Transverse colon (tissue), 4 donors: ENCODE data around the gene MARCHF9. TPM values are rescaled to one million over a fixed set of nuclear protein-coding genes. Genes with fewer than 3 reads are reported as not detected.

Experiments
- DNase-seq: peaks from one replicate; pipeline ENCODE4 v3.0.0-alpha.2; 2019
- H3K27ac ChIP-seq, 4 donors: fragments of 200-600 bp; sonication (generic); 2 replicates each; pipeline ENCODE4 v1.5.1; 2016 to 2018; ENCODE audit warnings: inconsistent platforms in 4 of 4
- H3K27me3 ChIP-seq: fragments of 200-600 bp; sonication (generic); 2 replicates; pipeline ENCODE4 v1.5.1; 2017; ENCODE audit warnings: inconsistent platforms
- H3K36me3 ChIP-seq, 4 donors: fragments of 200-600 bp; sonication (generic); 2 replicates each; pipeline ENCODE4 v1.5.1; 2017 to 2019; ENCODE audit warnings: inconsistent platforms in 4 of 4
- H3K4me1 ChIP-seq, 4 donors: fragments of 200-600 bp; sonication (generic); 2 replicates each; pipeline ENCODE4 v1.5.1; 2017 to 2020; ENCODE audit warnings: inconsistent platforms in 4 of 4
- H3K4me3 ChIP-seq, 4 donors: fragments of 200-600 bp; sonication (generic); 1 replicate in 1 of 4; 2 replicates in 3 of 4; pipeline versions ENCODE4 v1.5.1 to v1.6.1; 2017 to 2019; ENCODE audit warnings: inconsistent platforms in 4 of 4
- H3K9me3 ChIP-seq, 2 donors: fragments of 200-600 bp; sonication (generic); 2 replicates each; pipeline ENCODE4 v1.5.1; 2017 to 2019; ENCODE audit warnings: inconsistent platforms in 2 of 2
- EP300 ChIP-seq: sonication (generic); formaldehyde crosslinking; IDR thresholded peaks from one replicate; pipeline ENCODE4 v1.6.1; 2017; ENCODE audit warnings: antibody characterized with exemption, low read depth
- POLR2A ChIP-seq: fragments of 450-650 bp; IDR thresholded peaks from one replicate; pipeline ENCODE4 v1.6.1; 2016; ENCODE audit warnings: antibody characterized with exemption, mild to moderate bottlenecking, moderate library complexity
- POLR2AphosphoS5 ChIP-seq, 3 donors: sonication (generic); formaldehyde crosslinking; IDR thresholded peaks; one replicate each; pipeline ENCODE4 v1.6.1; 2016; ENCODE audit warnings: antibody characterized with exemption in 3 of 3
- WGBS, 2 donors: methylation state at CpG; one replicate each; pipeline ENCODE4 v1.1.5; 2018; ENCODE audit warnings: low coverage in 1 of 2; 5-methylcytosine and 5-hydroxymethylcytosine counted together
- in situ Hi-C, 4 donors: fragments of 200-750 bp; cut with MboI; loops; one replicate each; pipeline versions ENCODE4 v1.15.0 to v1.15.1; 2017; ENCODE audit warnings: low sequenced_read_pairs in 3 of 4, low pct_ligation_motif_present in 1 of 4, low pct_unique_long_range_greater_than_20kb in 1 of 4
- intact Hi-C: fragments of 100-400 bp; cut with DNase I; formaldehyde crosslinking; loops from one replicate; pipeline ENCODE4 v1.15.1; 2023; ENCODE audit warnings: low total_unique reads
- total RNA-seq, 4 donors: library from RNA; depleted of rRNA; stranded (reverse); fragments of >200 nt; gene quantifications; one replicate each; pipeline ENCODE4 v1.1.0, GENCODE V29; 2016
- TF ChIP-seq, protein P1 (sequence below), 5 experiments: fragments of 200-600 bp in 3 of 5; fragments of 450-650 bp in 2 of 5; sonication (generic) in 3 of 5; IDR thresholded peaks; 1 replicate in 2 of 5; 2 replicates in 3 of 5; pipeline ENCODE4 v1.5.1; 2016 to 2017; ENCODE audit warnings: antibody characterized with exemption in 5 of 5, inconsistent platforms in 3 of 5, mild to moderate bottlenecking in 2 of 5, moderate library complexity in 1 of 5

Gene MARCHF9
- total RNA-seq, 4 donors from 2014 or later = 1.5 to 24.1 (median 9.5) TPM

DNA sequence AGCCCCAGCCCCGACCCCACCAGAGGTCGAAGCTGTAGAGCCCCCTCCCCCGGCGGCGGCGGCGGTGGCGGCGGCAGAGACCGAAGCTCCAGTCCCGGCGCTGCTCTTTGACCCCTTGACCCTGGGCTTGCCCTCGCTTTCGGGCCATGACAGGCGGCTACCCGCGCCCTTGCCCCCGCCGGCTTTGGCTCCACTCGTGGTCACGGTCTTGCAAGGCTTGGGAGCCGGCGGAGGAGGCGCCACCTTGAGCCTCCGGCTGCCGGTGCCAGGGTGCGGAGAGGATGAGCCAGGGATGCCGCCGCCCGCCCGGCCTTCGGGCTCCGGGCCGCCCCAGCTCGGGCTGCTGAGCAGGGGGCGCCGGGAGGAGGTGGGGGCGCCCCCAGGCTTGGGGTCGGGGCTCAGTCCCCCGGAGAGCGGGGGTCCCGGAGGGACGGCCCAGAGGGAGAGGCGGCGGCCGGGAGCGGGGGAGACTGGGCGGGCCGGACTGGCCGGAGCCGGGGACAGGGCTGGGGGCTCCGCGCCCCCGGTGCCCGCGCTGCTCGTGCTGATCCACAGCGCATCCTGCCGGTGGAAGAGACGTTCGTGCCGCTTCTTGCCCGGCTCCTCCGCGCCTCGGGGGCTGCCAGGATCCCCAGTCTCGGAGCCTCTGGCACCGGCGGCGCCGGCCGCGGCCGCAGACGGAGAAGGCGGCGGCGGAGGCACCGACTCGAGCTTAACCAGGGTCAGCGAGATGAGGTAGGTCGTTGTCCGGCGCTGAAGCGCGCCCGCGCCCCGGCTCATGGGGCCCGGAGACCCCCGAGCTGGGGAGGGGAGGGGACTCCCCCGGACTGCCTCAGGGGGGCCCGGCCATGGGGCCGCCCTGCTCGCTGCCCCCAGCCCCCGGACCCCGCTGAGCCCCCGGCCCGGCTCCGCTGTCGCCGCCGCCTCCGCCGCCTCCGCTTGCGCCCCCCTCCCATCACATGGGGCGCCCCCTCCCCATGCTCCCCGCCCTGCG lies 17.1 kb upstream of the MARCHF9 start:
- Histone ChIP-seq H3K9me3 (no peaks in the 10 kb centered on the region), H3K27me3 (peaks cover 74% of the 10 kb centered on the region), H3K27ac (no peak overlapping the region), H3K4me3 (peak overlapping the region in 2 of 4 donors; percentile 23 to 35), H3K4me1 (peaks cover 20 to 40% (median 26%) of the 10 kb centered on the region in 4 donors), H3K36me3 (no peaks in the 10 kb centered on the region)
- in situ Hi-C loops = no loop called here
- no peak for DNase-seq
- TF ChIP-seq POLR2AphosphoS5 (IDR thresholded peaks at IDR 0.05) (no peak), EP300 (no peak), POLR2A (no peak)
- TF ChIP-seq, protein P1, sequence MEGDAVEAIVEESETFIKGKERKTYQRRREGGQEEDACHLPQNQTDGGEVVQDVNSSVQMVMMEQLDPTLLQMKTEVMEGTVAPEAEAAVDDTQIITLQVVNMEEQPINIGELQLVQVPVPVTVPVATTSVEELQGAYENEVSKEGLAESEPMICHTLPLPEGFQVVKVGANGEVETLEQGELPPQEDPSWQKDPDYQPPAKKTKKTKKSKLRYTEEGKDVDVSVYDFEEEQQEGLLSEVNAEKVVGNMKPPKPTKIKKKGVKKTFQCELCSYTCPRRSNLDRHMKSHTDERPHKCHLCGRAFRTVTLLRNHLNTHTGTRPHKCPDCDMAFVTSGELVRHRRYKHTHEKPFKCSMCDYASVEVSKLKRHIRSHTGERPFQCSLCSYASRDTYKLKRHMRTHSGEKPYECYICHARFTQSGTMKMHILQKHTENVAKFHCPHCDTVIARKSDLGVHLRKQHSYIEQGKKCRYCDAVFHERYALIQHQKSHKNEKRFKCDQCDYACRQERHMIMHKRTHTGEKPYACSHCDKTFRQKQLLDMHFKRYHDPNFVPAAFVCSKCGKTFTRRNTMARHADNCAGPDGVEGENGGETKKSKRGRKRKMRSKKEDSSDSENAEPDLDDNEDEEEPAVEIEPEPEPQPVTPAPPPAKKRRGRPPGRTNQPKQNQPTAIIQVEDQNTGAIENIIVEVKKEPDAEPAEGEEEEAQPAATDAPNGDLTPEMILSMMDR (IDR thresholded peaks at IDR 0.05) = peak in 1 of 5 experiments; percentile 12
- intact Hi-C loops = no loop called here
- 43% methylated on average over 82 of the region's 110 CpGs; no CpG with 5 or more reads in 1 of the 2 donors for WGBS, 2 donors

DNA sequence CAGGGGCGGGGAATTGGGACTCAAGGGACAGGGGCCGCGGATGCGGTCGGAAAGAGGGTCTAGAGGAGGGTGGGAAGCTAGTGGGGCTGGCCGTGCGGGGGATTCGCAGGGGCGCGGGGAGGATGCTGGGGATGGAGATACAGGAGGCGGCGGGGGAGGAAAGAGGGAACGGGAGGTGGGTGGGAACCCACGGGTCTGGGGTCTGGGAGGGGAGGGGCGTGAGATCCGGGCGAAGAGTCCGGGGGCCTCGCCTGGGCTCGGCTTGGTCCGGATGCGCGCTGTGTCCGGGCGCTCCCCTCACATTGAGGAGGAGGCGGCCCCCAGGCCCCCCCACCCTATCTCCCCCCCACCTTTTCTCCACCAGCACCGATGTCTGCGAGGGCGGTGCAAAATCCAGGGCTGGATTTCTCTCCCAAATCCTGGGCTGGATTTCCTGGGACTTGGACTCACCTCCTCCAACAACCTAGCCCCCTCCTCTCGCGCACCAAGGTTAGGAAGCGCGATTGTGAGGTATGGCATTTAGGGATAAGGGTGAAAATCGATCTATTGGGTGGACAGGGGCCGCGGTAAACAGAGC lies 16.2 kb upstream of the MARCHF9 start, which contains the start of gene AGAP2:
Gene AGAP2, minus strand, starts transcription at position 82 of the 577 bp plus-strand sequence. CDS start 496 bp downstream, outside the sequence.
- Histone ChIP-seq H3K4me3 (peak within 1 kb of the TSS in 2 of 4 donors; percentile 23 to 35), H3K27me3 (peaks cover 70% of the 10 kb centered on the region), H3K36me3 (no peaks in the 10 kb centered on the region), H3K9me3 (no peaks in the 10 kb centered on the region), H3K27ac (no peak within 1 kb of the TSS), H3K4me1 (peaks cover 20 to 41% (median 26%) of the 10 kb centered on the region in 4 donors)
- in situ Hi-C loops (no loop called here), intact Hi-C loops (no loop called here)
- TF ChIP-seq, protein P1 (IDR thresholded peaks at IDR 0.05) = no peak
- TF ChIP-seq EP300 (no peak), POLR2A (no peak), POLR2AphosphoS5 (IDR thresholded peaks at IDR 0.05) (no peak)
- WGBS, 2 donors = 8 to 35% methylated on average over 12 to 36 of the region's 36 CpGs
- DNase-seq = no peak

DNA sequence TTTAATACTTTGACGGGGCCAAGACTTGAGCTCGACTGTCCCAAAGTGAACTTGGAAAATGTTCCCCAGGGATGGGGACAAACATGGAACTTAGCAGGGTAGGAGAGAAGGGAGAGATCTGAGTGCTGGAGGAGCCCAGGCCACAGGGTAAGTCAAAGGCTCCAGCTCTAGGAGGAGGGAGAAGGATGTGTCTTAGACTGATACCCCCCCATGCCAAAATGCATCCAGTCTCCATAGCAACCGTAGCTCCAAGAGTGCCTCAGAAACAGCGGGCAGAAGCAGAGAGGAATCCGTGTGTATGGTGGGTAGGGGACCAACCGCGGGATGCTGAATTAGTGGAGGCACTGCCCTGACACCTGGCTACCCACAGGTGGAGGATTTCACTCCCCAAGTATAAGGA lies 15.5 kb upstream of the MARCHF9 start:
- TF ChIP-seq POLR2AphosphoS5 (IDR thresholded peaks at IDR 0.05) (no peak), POLR2A (no peak), EP300 (no peak)
- Histone ChIP-seq H3K9me3 (no peaks in the 10 kb centered on the region), H3K4me3 (no peak overlapping the region), H3K4me1 (peaks cover 20 to 47% (median 28%) of the 10 kb centered on the region in 4 donors), H3K27me3 (peaks cover 63% of the 10 kb centered on the region), H3K36me3 (no peaks in the 10 kb centered on the region), H3K27ac (no peak overlapping the region)
- in situ Hi-C loops = no loop called here
- intact Hi-C loops = no loop called here
- WGBS, 2 donors = 37% methylated on average over 7 of the region's 7 CpGs; no CpG with 5 or more reads in 1 of the 2 donors
- DNase-seq = no peak

DNA sequence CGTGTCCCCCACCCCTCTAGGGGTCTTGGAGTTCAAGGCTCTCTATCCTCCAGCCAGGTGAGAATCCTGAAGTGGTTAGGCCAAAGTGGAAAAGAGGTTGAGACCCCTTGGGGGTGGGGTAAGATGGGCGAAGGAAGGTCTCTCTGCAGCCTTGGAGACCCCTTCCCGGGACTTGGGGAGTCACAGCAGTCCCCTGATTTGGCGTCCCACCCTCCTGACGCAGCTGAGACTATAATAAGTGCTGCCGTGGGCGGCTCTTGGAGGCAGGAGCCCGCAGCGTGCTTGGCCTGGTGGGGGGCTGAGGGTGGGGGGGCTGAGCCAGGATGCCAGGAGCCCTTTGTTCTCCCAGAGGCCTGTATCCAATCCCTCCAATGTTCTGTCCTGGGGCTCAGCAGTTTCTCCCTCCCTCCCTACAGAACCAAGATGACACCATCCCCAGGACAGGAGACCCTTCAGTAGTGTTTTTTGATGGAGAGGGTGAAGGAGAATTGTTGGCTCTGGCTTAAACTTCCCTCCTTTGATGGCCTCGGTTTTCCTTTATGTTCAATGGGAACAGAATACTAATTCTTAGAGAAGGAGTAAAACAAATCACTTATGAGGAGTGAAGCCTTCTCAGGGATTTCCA lies 14.9 kb upstream of the MARCHF9 start:
- Histone ChIP-seq H3K4me3 (no peak overlapping the region), H3K27me3 (peaks cover 57% of the 10 kb centered on the region)

More for the DNA sequence above, 14.9 kb upstream of the MARCHF9 start:
- TF ChIP-seq POLR2AphosphoS5 (IDR thresholded peaks at IDR 0.05) = no peak
- TF ChIP-seq, protein P1 (IDR thresholded peaks at IDR 0.05) = no peak
- peaks cover 20 to 48% (median 28%) of the 10 kb centered on the region in 4 donors for H3K4me1 ChIP-seq
- 55% methylated on average over 10 of the region's 10 CpGs; no CpG with 5 or more reads in 1 of the 2 donors for WGBS, 2 donors
- H3K36me3 ChIP-seq = no peaks in the 10 kb centered on the region
- intact Hi-C loops (no loop called here), in situ Hi-C loops (no loop called here)
- no peak for DNase-seq
- H3K9me3 ChIP-seq = no peaks in the 10 kb centered on the region
- no peak overlapping the region for H3K27ac ChIP-seq
